ENCODE results near the gene PXDN. TPM values are rescaled to one million over a fixed set of nuclear protein-coding genes. Genes with fewer than 3 reads are reported as not detected.

PXDN gene
- total and polyA plus RNA-seq, 2 donors (not counting 1 experiment from before 2014, with no cell fraction given), result 0.21 to 1.4 TPM

DNA sequence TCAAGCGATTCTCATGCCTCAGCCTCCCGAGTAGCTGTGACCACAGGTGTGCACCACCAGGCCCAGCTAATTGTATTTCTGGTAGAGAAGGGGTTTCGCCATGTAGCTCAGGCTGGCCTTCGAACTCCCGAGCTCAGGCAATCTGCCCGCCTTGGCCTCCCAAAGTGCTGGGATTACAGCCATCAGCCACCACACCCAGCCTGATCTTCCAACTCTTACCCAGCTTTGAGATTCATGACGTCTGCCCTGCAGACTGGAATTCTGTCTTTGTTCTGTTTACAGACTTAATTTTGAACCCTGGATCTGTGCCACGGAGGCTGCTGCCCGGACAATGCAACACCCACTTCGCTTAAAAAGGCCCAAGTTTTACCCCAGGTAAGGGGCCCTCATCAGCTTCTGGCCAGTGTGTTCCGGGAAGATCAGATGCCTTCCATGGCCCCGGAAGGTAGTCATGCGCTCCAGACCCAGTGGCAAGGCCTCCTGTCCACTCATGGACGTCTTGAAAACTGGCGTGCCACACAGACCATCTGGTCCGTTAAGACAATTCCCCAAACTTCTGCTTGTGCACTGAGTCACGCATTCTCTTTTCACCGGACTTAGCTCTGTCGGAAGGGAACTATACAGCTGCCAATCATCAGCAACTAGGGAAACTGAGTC is 5.5 kb downstream of the PXDN start:
- Histone ChIP-seq H3K9ac (ENCODE audit: low read length) (no peak overlapping the region), H3K27me3 (replicated peaks in 1 of 4; ENCODE audit: control extremely low read depth in 1 of 4, control insufficient read depth in 3 of 4, insufficient read depth in 4 of 4, low read length in 3 of 4) (peaks cover 0 to 8% (median 0%) of the 10 kb centered on the region in 4 experiments), H3K27ac (ENCODE audit: low read length in 2 of 2) (no peak overlapping the region), H3K4me1 (ENCODE audit: control insufficient read depth in 2 of 2, insufficient read depth in 2 of 2, low read length in 2 of 2) (peaks cover 8 to 10% of the 10 kb centered on the region in 2 donors), H3K4me2 (replicated peaks; ENCODE audit: low read depth, low read length, poor library complexity, severe bottlenecking) (no peak overlapping the region), H3K36me3 (replicated peaks in 1 of 2; ENCODE audit: control extremely low read depth in 1 of 2, control insufficient read depth in 1 of 2, extremely low read depth in 1 of 2, insufficient read depth in 2 of 2, low read length in 1 of 2) (no peaks in the 10 kb centered on the region), H3K79me2 (ENCODE audit: control insufficient read depth, insufficient read depth, low read length) (no peaks in the 10 kb centered on the region), H4K20me1 (ENCODE audit: control insufficient read depth, insufficient read depth, low read length, poor library complexity, severe bottlenecking) (no peaks in the 10 kb centered on the region), H3K4me3 (ENCODE audit: control extremely low read depth in 1 of 5, extremely low read depth in 1 of 5, insufficient read depth in 1 of 5, low read depth in 2 of 5, low read length in 4 of 5) (no peak overlapping the region), H3K9me3 (ENCODE audit: control extremely low read depth in 1 of 3, control insufficient read depth in 2 of 3, insufficient read depth in 1 of 3, low read length in 2 of 3) (peaks cover 0 to 8% (median 0%) of the 10 kb centered on the region in 3 donors), H2AFZ (ENCODE audit: insufficient read depth, low read depth, low read length, poor library complexity, severe bottlenecking) (no peak overlapping the region)
- ChIA-PET POLR2A (no interaction called here), CTCF (no interaction called here)
- ATAC-seq (ENCODE audit: low read depth) (no peak), DNase-seq (no peak)
- Mint-ChIP-seq H3K27ac (no peak overlapping the region), H3K4me3 (no peak overlapping the region), H3K27me3 (peaks cover 17% of the 10 kb centered on the region), H3K9me3 (ENCODE audit: insufficient read depth) (no peaks in the 10 kb centered on the region), H3K4me1 (peaks cover 12% of the 10 kb centered on the region)
- WGBS (ENCODE audit: insufficient coverage), result 90% methylated on average over 19 of the region's 19 CpGs
- TF ChIP-seq, protein P1, sequence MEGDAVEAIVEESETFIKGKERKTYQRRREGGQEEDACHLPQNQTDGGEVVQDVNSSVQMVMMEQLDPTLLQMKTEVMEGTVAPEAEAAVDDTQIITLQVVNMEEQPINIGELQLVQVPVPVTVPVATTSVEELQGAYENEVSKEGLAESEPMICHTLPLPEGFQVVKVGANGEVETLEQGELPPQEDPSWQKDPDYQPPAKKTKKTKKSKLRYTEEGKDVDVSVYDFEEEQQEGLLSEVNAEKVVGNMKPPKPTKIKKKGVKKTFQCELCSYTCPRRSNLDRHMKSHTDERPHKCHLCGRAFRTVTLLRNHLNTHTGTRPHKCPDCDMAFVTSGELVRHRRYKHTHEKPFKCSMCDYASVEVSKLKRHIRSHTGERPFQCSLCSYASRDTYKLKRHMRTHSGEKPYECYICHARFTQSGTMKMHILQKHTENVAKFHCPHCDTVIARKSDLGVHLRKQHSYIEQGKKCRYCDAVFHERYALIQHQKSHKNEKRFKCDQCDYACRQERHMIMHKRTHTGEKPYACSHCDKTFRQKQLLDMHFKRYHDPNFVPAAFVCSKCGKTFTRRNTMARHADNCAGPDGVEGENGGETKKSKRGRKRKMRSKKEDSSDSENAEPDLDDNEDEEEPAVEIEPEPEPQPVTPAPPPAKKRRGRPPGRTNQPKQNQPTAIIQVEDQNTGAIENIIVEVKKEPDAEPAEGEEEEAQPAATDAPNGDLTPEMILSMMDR (IDR thresholded peaks at IDR 0.05), result no peak
- no peak for TF ChIP-seq EZH2 (IDR thresholded peaks at IDR 0.05; ENCODE audit: borderline replicate concordance, insufficient read depth, low read depth, low read length, poor library complexity, severe bottlenecking)
- intact Hi-C loops (cut with micrococcal nuclease), result no loop called here

DNA sequence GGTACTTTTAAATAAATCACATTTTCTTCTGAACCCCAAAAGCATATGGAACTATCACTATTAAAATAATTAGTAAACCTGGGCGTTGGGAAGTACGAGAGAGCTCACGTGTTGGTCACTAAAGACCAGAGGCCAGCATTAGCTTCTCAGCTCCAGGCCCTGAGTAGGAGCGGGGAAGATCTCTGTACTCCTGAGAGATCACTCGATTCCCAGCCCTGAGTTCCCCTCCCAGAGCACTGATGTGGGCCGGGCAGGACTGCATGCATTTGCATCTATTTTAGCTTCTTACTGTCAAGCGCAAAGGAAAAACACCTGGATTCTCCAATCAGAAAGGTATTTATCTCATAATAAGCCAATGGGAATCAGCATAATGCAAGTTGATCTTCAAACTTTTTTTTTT is 6.2 kb downstream of the PXDN start:
- peaks cover 12% of the 10 kb centered on the region for H3K4me1 Mint-ChIP-seq

More for the DNA sequence above, 6.2 kb downstream of the PXDN start:
- Histone ChIP-seq H2AFZ (ENCODE audit: insufficient read depth, low read depth, low read length, poor library complexity, severe bottlenecking) (no peak overlapping the region), H4K20me1 (ENCODE audit: control insufficient read depth, insufficient read depth, low read length, poor library complexity, severe bottlenecking) (no peaks in the 10 kb centered on the region), H3K79me2 (ENCODE audit: control insufficient read depth, insufficient read depth, low read length) (no peaks in the 10 kb centered on the region), H3K27me3 (replicated peaks in 1 of 4; ENCODE audit: control extremely low read depth in 1 of 4, control insufficient read depth in 3 of 4, insufficient read depth in 4 of 4, low read length in 3 of 4) (peaks cover 0 to 6% (median 0%) of the 10 kb centered on the region in 4 experiments), H3K4me2 (replicated peaks; ENCODE audit: low read depth, low read length, poor library complexity, severe bottlenecking) (no peak overlapping the region), H3K9me3 (ENCODE audit: control extremely low read depth in 1 of 3, control insufficient read depth in 2 of 3, insufficient read depth in 1 of 3, low read length in 2 of 3) (peaks cover 0 to 8% (median 0%) of the 10 kb centered on the region in 3 donors), H3K4me3 (ENCODE audit: control extremely low read depth in 1 of 5, extremely low read depth in 1 of 5, insufficient read depth in 1 of 5, low read depth in 2 of 5, low read length in 4 of 5) (no peak overlapping the region), H3K9ac (ENCODE audit: low read length) (no peak overlapping the region), H3K36me3 (replicated peaks in 1 of 2; ENCODE audit: control extremely low read depth in 1 of 2, control insufficient read depth in 1 of 2, extremely low read depth in 1 of 2, insufficient read depth in 2 of 2, low read length in 1 of 2) (no peaks in the 10 kb centered on the region), H3K4me1 (ENCODE audit: control insufficient read depth in 2 of 2, insufficient read depth in 2 of 2, low read length in 2 of 2) (peaks cover 8 to 9% of the 10 kb centered on the region in 2 donors), H3K27ac (ENCODE audit: low read length in 2 of 2) (no peak overlapping the region)
- Mint-ChIP-seq H3K9me3 (ENCODE audit: insufficient read depth) (no peaks in the 10 kb centered on the region), H3K4me3 (no peak overlapping the region), H3K27me3 (peaks cover 17% of the 10 kb centered on the region), H3K27ac (no peak overlapping the region)
- TF ChIP-seq, protein P1 (IDR thresholded peaks at IDR 0.05), result no peak
- no peak for TF ChIP-seq EZH2 (IDR thresholded peaks at IDR 0.05; ENCODE audit: borderline replicate concordance, insufficient read depth, low read depth, low read length, poor library complexity, severe bottlenecking)
- WGBS (ENCODE audit: insufficient coverage), result 83% methylated on average over 7 of the region's 7 CpGs
- intact Hi-C loops (cut with micrococcal nuclease), result no loop called here
- ATAC-seq (ENCODE audit: low read depth) (no peak), DNase-seq (no peak)
- CTCF ChIA-PET, result no interaction called here
- POLR2A ChIA-PET, result no interaction called here
